GM12878 (cell line): ENCODE results near the gene S100A2. TPM values are rescaled to one million over a fixed set of nuclear protein-coding genes. Genes with fewer than 3 reads are reported as not detected.
A peak's percentile ranks its signal among the peaks of the same experiment; 100 is the strongest.

ENCODE experiments used
- BACH1 ChIP-seq: fragments of 450-650 bp; IDR thresholded peaks from 2 replicates; pipeline ENCODE4 v1.6.1; 2017; ENCODE audit warnings: mild to moderate bottlenecking, borderline replicate concordance
- BCL11A ChIP-seq: IDR thresholded peaks from 2 replicates; pipeline ENCODE4 v1.6.1; 2011; ENCODE audit warnings: low read depth, low read length
- CBX5 ChIP-seq: sonication (generic); IDR thresholded peaks from 2 replicates; pipeline ENCODE4 v1.6.1; 2016; ENCODE audit warnings: low read depth, moderate library complexity, mild to moderate bottlenecking, inconsistent platforms
- GATAD2B ChIP-seq: fragments of 450-650 bp; conservative IDR thresholded peaks from 2 replicates; pipeline ENCODE4 v1.6.1; 2017; ENCODE audit warnings: low read depth, mild to moderate bottlenecking, moderate library complexity
- IKZF2 ChIP-seq, 2 experiments: fragments of 450-650 bp; IDR thresholded peaks; 2 replicates each; pipeline ENCODE4 v1.6.1; 2017; ENCODE audit warnings: mild to moderate bottlenecking in 2 of 2, moderate library complexity in 2 of 2
- JUNB ChIP-seq: IDR thresholded peaks from 2 replicates; pipeline ENCODE4 v1.6.1; 2016; ENCODE audit warnings: antibody characterized with exemption, mild to moderate bottlenecking
- JUND ChIP-seq: IDR thresholded peaks from 2 replicates; pipeline ENCODE4 v1.6.1; 2012; ENCODE audit warnings: low read depth, mild to moderate bottlenecking, low read length, improper control_type of control experiment, moderate library complexity
- MYC ChIP-seq: IDR thresholded peaks from 2 replicates; pipeline ENCODE4 v1.6.1; 2011; ENCODE audit warnings: mild to moderate bottlenecking, low read length, moderate library complexity, inconsistent platforms; ENCODE audit not compliant: insufficient read depth, insufficient replicate concordance, insufficient read length, severe bottlenecking
- PBX3 ChIP-seq: IDR thresholded peaks from 2 replicates; pipeline ENCODE4 v1.6.1; 2011; ENCODE audit warnings: mild to moderate bottlenecking, low read depth, low read length, moderate library complexity; ENCODE audit not compliant: insufficient replicate concordance
- RAD21 ChIP-seq: IDR thresholded peaks from 2 replicates; pipeline ENCODE4 v1.6.1; 2011; ENCODE audit warnings: mild to moderate bottlenecking, low read depth, low read length, moderate library complexity; ENCODE audit not compliant: insufficient read depth
- RBBP5 ChIP-seq: fragments of 200-600 bp; sonication (generic); conservative IDR thresholded peaks from 2 replicates; pipeline ENCODE4 v1.6.1; 2016
- RUNX3 ChIP-seq: IDR thresholded peaks from 2 replicates; pipeline ENCODE4 v1.6.1; 2012; ENCODE audit warnings: low read length, inconsistent platforms
- SIN3A ChIP-seq: IDR thresholded peaks from 2 replicates; pipeline ENCODE4 v1.6.1; 2012; ENCODE audit warnings: low read depth, low read length, improper control_type of control experiment
- SUPT20H ChIP-seq: IDR thresholded peaks from 2 replicates; pipeline ENCODE4 v1.6.1; 2011; ENCODE audit warnings: low read depth, mild to moderate bottlenecking, low read length, moderate library complexity, borderline replicate concordance; ENCODE audit not compliant: control insufficient read depth
- TCF12 ChIP-seq: IDR thresholded peaks from 2 replicates; pipeline ENCODE4 v1.6.1; 2011; ENCODE audit warnings: low read depth, mild to moderate bottlenecking, low read length
- polyA plus RNA-seq, 11 experiments: library from polyadenylated mRNA; depleted of rRNA in 4 of 11; unstranded in 6 of 11; stranded (reverse) in 5 of 11; fragments of >200 nt; fragmentation: Nextera tagmentation in 4 of 11; fragmentation: Illumina TruSeq in 1 of 11; extraction: Ambion mirVana in 4 of 11; extraction: Trizol in 1 of 11; gene quantifications; 1 replicate in 1 of 11; 2 replicates in 10 of 11; pipeline versions ENCODE4 v1.2.1 to v1.2.3, GENCODE V29; 2011 to 2016; ENCODE audit warnings: inconsistent platforms in 2 of 11, missing spikeins in 2 of 11, low read depth in 1 of 11
- total RNA-seq, 4 experiments: library from RNA; depleted of rRNA in 3 of 4; stranded (reverse); fragments of >200 nt in 3 of 4; fragmentation: Illumina TruSeq in 1 of 4; extraction: Trizol in 1 of 4; gene quantifications; 2 replicates each; pipeline versions ENCODE4 v1.2.1 to v1.2.3, GENCODE V29; 2013 to 2021
- TF ChIP-seq, protein P1 (sequence below): fragments of 150-350 bp; IDR thresholded peaks from 2 replicates; pipeline ENCODE4 v1.6.1; 2016; ENCODE audit warnings: low read depth, low read length
- TF ChIP-seq, protein P2 (sequence below): fragments of 450-650 bp; IDR thresholded peaks from 2 replicates; pipeline ENCODE4 v1.6.1; 2018; ENCODE audit warnings: mild to moderate bottlenecking, low read depth, moderate library complexity; ENCODE audit not compliant: partially characterized antibody
- TF ChIP-seq, protein P3 (sequence below): fragments of 450-650 bp; IDR thresholded peaks from 2 replicates; pipeline ENCODE4 v1.6.1; 2016; ENCODE audit warnings: mild to moderate bottlenecking
- TF ChIP-seq, protein P4 (sequence below): IDR thresholded peaks from 2 replicates; pipeline ENCODE4 v1.6.1; 2012; ENCODE audit warnings: low read depth, low read length, improper control_type of control experiment

S100A2 gene
- total and polyA plus RNA-seq, 10 of the 15 experiments (the other 5 are each of a cell fraction or from before 2014, with no cell fraction given), result 0.11 to 1.5 (median 0.59) TPM; not detected in 2

DNA sequence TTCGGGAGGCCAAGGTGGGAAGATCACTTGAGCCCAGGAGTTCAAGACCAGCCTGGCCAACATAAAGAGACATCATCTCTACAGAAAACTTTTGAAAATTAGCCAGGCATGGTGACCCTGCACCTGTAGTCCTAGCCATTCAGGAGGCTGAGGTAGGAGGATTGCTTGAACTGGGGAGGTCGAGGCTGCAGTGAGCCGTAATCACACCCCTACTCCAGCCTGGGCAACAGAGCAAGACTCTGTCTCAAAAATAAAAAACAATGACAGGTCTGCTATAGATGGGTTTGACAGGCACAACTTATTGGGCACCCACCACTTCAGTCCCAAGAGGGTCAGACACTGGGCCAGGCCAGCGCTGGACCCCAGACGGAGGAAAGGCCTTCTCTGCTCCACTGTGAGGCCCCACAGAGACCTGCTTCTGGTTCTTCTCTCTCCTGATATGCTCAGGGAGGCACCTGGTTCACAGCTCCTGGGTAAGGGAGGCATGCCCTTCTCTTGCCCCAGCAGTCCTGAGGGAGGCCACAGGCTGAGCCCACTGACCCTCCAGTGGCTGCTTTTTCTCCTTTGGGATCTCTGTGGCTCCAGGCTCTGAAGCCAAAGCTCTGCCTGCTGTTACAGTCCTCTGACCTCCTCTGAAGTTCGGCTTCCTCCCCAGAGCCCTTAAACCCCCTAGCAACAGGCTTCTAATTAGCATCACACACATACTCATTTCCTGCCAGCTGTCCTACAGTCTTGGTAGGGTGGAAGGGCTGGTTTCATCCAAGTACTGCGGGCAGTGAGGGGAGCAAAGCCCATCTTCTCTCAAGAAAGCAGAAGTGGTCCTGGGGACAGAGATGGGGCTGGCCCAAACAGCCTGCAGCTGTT is 32.9 kb upstream of the S100A2 start (continued):
- TF ChIP-seq, protein P1, sequence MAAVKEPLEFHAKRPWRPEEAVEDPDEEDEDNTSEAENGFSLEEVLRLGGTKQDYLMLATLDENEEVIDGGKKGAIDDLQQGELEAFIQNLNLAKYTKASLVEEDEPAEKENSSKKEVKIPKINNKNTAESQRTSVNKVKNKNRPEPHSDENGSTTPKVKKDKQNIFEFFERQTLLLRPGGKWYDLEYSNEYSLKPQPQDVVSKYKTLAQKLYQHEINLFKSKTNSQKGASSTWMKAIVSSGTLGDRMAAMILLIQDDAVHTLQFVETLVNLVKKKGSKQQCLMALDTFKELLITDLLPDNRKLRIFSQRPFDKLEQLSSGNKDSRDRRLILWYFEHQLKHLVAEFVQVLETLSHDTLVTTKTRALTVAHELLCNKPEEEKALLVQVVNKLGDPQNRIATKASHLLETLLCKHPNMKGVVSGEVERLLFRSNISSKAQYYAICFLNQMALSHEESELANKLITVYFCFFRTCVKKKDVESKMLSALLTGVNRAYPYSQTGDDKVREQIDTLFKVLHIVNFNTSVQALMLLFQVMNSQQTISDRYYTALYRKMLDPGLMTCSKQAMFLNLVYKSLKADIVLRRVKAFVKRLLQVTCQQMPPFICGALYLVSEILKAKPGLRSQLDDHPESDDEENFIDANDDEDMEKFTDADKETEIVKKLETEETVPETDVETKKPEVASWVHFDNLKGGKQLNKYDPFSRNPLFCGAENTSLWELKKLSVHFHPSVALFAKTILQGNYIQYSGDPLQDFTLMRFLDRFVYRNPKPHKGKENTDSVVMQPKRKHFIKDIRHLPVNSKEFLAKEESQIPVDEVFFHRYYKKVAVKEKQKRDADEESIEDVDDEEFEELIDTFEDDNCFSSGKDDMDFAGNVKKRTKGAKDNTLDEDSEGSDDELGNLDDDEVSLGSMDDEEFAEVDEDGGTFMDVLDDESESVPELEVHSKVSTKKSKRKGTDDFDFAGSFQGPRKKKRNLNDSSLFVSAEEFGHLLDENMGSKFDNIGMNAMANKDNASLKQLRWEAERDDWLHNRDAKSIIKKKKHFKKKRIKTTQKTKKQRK, result no peak
- TF ChIP-seq SUPT20H (no peak), TCF12 (peak; percentile 97), SIN3A (0 out of 2 replicates have a peak, but pooled peaks have one; percentile 39), RUNX3 (peak; percentile 74), BCL11A (peak; percentile 80; the same call in 1 of the 2 replicates), JUNB (peak; percentile 9; the same call in 1 of the 2 replicates), GATAD2B (no peak), CBX5 (no peak), MYC (no peak), BACH1 (peak; percentile 18; the same call in 1 of the 2 replicates), PBX3 (peak; percentile 14), RBBP5 (no peak; the same call in 1 of the 2 replicates), JUND (0 out of 2 replicates have a peak, but pooled peaks have one; percentile 38), RAD21 (0 out of 2 replicates have a peak, but pooled peaks have one; percentile 13), IKZF2 (IDR thresholded peaks at IDR 0.05) (peak; percentile 76 to 79; a peak in 2 of 4 replicates)
- TF ChIP-seq, protein P2, sequence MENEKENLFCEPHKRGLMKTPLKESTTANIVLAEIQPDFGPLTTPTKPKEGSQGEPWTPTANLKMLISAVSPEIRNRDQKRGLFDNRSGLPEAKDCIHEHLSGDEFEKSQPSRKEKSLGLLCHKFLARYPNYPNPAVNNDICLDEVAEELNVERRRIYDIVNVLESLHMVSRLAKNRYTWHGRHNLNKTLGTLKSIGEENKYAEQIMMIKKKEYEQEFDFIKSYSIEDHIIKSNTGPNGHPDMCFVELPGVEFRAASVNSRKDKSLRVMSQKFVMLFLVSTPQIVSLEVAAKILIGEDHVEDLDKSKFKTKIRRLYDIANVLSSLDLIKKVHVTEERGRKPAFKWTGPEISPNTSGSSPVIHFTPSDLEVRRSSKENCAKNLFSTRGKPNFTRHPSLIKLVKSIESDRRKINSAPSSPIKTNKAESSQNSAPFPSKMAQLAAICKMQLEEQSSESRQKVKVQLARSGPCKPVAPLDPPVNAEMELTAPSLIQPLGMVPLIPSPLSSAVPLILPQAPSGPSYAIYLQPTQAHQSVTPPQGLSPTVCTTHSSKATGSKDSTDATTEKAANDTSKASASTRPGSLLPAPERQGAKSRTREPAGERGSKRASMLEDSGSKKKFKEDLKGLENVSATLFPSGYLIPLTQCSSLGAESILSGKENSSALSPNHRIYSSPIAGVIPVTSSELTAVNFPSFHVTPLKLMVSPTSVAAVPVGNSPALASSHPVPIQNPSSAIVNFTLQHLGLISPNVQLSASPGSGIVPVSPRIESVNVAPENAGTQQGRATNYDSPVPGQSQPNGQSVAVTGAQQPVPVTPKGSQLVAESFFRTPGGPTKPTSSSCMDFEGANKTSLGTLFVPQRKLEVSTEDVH, result no peak
- TF ChIP-seq, protein P3, sequence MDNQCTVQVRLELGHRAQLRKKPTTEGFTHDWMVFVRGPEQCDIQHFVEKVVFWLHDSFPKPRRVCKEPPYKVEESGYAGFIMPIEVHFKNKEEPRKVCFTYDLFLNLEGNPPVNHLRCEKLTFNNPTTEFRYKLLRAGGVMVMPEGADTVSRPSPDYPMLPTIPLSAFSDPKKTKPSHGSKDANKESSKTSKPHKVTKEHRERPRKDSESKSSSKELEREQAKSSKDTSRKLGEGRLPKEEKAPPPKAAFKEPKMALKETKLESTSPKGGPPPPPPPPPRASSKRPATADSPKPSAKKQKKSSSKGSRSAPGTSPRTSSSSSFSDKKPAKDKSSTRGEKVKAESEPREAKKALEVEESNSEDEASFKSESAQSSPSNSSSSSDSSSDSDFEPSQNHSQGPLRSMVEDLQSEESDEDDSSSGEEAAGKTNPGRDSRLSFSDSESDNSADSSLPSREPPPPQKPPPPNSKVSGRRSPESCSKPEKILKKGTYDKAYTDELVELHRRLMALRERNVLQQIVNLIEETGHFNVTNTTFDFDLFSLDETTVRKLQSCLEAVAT, result 0 out of 2 replicates have a peak, but pooled peaks have one; percentile 60
- TF ChIP-seq, protein P4, sequence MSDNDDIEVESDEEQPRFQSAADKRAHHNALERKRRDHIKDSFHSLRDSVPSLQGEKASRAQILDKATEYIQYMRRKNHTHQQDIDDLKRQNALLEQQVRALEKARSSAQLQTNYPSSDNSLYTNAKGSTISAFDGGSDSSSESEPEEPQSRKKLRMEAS, result no peak
